Neural cell (in vitro differentiated cells): ENCODE results near the gene ABCF3.

Experiments used
- EP300 ChIP-seq: fragments of 450-650 bp; conservative IDR thresholded peaks from 2 replicates; pipeline ENCODE4 v1.6.1; 2014; ENCODE audit warnings: antibody characterized with exemption, mild to moderate bottlenecking, moderate library complexity; ENCODE audit not compliant: poor library complexity, severe bottlenecking
- EZH2 ChIP-seq: fragments of 200-600, 300-800 bp; shearing (Covaris generic), sonication (generic); IDR thresholded peaks from 2 replicates; pipeline ENCODE4 v1.6.1; 2014; ENCODE audit warnings: antibody characterized with exemption, low read length, borderline replicate concordance, mild to moderate bottlenecking; ENCODE audit not compliant: insufficient read depth, poor library complexity, severe bottlenecking
- POLR2AphosphoS5 ChIP-seq: IDR thresholded peaks from 2 replicates; pipeline ENCODE4 v1.6.1; 2012
- SMC3 ChIP-seq: fragments of 450-650 bp; conservative IDR thresholded peaks from 2 replicates; pipeline ENCODE4 v1.6.1; 2014; ENCODE audit warnings: antibody characterized with exemption, mild to moderate bottlenecking, moderate library complexity; ENCODE audit not compliant: poor library complexity
- TF ChIP-seq, protein P1 (sequence below): fragments of 450-650 bp; IDR thresholded peaks from 2 replicates; pipeline ENCODE4 v1.5.1; 2014; ENCODE audit warnings: antibody characterized with exemption, mild to moderate bottlenecking, moderate library complexity; ENCODE audit not compliant: poor library complexity, severe bottlenecking

DNA sequence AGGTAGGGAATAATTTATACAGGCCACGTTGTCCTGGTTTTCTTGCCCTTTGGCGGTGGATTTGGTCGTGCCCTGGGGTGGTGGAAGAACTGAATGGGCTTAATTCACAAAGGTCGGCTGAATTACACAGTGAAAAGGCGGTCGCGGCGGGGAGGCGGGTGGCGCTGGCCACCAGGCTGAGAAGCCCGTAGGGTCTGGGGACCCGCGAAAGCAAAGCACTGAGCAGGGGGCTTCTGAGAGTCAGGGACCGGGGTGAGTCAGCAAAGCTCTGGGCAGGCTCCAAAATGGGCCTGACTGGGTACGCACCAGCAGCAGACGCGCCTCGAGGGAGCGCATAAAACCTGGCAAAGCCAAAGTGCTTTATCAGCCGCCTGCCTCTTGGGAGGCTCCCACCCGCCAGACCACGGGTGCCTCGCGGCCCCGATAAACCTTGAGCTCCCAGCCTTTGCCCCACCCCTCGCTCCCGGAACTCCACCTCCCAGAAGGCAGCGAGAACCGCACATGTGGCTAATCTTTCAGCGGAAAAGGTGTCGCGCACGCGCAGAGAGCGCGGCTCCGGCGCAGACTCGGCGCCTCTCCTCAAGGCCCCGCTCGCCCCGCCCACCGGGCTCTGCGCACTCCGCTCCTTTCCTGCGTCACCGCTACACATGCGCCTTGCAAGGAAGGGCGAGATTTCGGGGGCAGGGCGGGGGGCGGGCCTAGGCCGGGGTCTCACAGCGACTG is 377 bp upstream of the ABCF3 start:
- TF ChIP-seq, protein P1, sequence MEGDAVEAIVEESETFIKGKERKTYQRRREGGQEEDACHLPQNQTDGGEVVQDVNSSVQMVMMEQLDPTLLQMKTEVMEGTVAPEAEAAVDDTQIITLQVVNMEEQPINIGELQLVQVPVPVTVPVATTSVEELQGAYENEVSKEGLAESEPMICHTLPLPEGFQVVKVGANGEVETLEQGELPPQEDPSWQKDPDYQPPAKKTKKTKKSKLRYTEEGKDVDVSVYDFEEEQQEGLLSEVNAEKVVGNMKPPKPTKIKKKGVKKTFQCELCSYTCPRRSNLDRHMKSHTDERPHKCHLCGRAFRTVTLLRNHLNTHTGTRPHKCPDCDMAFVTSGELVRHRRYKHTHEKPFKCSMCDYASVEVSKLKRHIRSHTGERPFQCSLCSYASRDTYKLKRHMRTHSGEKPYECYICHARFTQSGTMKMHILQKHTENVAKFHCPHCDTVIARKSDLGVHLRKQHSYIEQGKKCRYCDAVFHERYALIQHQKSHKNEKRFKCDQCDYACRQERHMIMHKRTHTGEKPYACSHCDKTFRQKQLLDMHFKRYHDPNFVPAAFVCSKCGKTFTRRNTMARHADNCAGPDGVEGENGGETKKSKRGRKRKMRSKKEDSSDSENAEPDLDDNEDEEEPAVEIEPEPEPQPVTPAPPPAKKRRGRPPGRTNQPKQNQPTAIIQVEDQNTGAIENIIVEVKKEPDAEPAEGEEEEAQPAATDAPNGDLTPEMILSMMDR = no peak
- TF ChIP-seq SMC3 (peak; percentile 40), EP300 (no peak), POLR2AphosphoS5 (no peak), EZH2 (no peak)
